HEK293T (cell line): ENCODE results near the gene RAPGEF3.

Experiments used
- CTCF ChIA-PET: fragments of 350-600 bp; formaldehyde crosslinking; extraction: SDS; loops from one replicate; lab custom pipeline; 2021; ENCODE audit warnings: antibody characterized with exemption, inconsistent platforms; lab: Yijun Ruan, JAX
- POLR2A ChIA-PET: fragments of 350-600 bp; formaldehyde crosslinking; extraction: SDS; loops from one replicate; lab custom pipeline; 2020; ENCODE audit warnings: antibody characterized with exemption, inconsistent platforms; lab: Yijun Ruan, JAX
- DNase-seq: peaks from one replicate; pipeline ENCODE4 v3.0.0; 2012; ENCODE audit warnings: mixed read lengths; ENCODE audit errors: extremely low spot score
- ARNT ChIP-seq: fragments of 450-650 bp; IDR thresholded peaks from 2 replicates; pipeline ENCODE4 v1.6.1; 2017; ENCODE audit warnings: mild to moderate bottlenecking
- BHLHE40 ChIP-seq: fragments of 450-650 bp; IDR thresholded peaks from 2 replicates; pipeline ENCODE4 v1.6.1; 2016; ENCODE audit warnings: mild to moderate bottlenecking, moderate library complexity, borderline replicate concordance
- CTBP1 ChIP-seq: fragments of 450-650 bp; IDR thresholded peaks from 2 replicates; pipeline ENCODE4 v1.6.1; 2016; ENCODE audit warnings: borderline replicate concordance
- ELF4 ChIP-seq: fragments of 450-650 bp; IDR thresholded peaks from 2 replicates; pipeline ENCODE4 v1.6.1; 2017; ENCODE audit warnings: antibody characterized with exemption
- FOXA1 ChIP-seq: fragments of 450-650 bp; IDR thresholded peaks from 2 replicates; pipeline ENCODE4 v1.6.1; 2016; ENCODE audit warnings: mild to moderate bottlenecking
- FOXK2 ChIP-seq: fragments of 450-650 bp; IDR thresholded peaks from 2 replicates; pipeline ENCODE4 v1.6.1; 2016; ENCODE audit warnings: mild to moderate bottlenecking
- FOXM1 ChIP-seq: fragments of 450-650 bp; IDR thresholded peaks from 2 replicates; pipeline ENCODE4 v1.6.1; 2017; ENCODE audit warnings: mild to moderate bottlenecking, borderline replicate concordance
- HDGF ChIP-seq: fragments of 450-650 bp; IDR thresholded peaks from 2 replicates; pipeline ENCODE4 v1.6.1; 2017; ENCODE audit warnings: antibody characterized with exemption, borderline replicate concordance
- L3MBTL2 ChIP-seq: fragments of 450-650 bp; conservative IDR thresholded peaks from 2 replicates; pipeline ENCODE4 v1.6.1; 2016; ENCODE audit warnings: mild to moderate bottlenecking
- NFRKB ChIP-seq: fragments of 450-650 bp; IDR thresholded peaks from 2 replicates; pipeline ENCODE4 v1.6.1; 2016; ENCODE audit warnings: mild to moderate bottlenecking, moderate library complexity
- PKNOX1 ChIP-seq: fragments of 450-650 bp; IDR thresholded peaks from 2 replicates; pipeline ENCODE4 v1.6.1; 2016
- SP1 ChIP-seq: fragments of 450-650 bp; IDR thresholded peaks from 2 replicates; pipeline ENCODE4 v1.6.1; 2017
- SUZ12 ChIP-seq: fragments of 450-650 bp; IDR thresholded peaks from 2 replicates; pipeline ENCODE4 v1.6.1; 2016; ENCODE audit warnings: mild to moderate bottlenecking
- TARDBP ChIP-seq: fragments of 450-650 bp; IDR thresholded peaks from 2 replicates; pipeline ENCODE4 v1.6.1; 2016
- ZNF384 ChIP-seq: fragments of 450-650 bp; IDR thresholded peaks from 2 replicates; pipeline ENCODE4 v1.6.1; 2016

The RAPGEF3 gene

GRCh38 chr12:47689215-47689614 lies 69.5 kb downstream of the RAPGEF3 start:
- no peak for DNase-seq
- ChIA-PET POLR2A (no interaction called here), CTCF (no interaction called here)

GRCh38 chr12:47687636-47688035 lies 71.0 kb downstream of the RAPGEF3 start:
- CTCF ChIA-PET = no interaction called here
- TF ChIP-seq TARDBP = no peak
- TF ChIP-seq HDGF = no peak
- no peak for TF ChIP-seq SP1
- TF ChIP-seq ZNF384 = no peak
- DNase-seq = no peak
- POLR2A ChIA-PET = no interaction called here

More at GRCh38 chr12:47689215-47689614, 69.5 kb downstream of the RAPGEF3 start:
- TF ChIP-seq FOXK2 (no peak), PKNOX1 (no peak), ARNT (no peak), BHLHE40 (no peak), TARDBP (no peak), CTBP1 (no peak)

GRCh38 chr12:47686645-47687240 lies 71.9 kb downstream of the RAPGEF3 start:
- TF ChIP-seq PKNOX1 (no peak), SUZ12 (no peak), BHLHE40 (no peak), TARDBP (no peak), NFRKB (no peak), L3MBTL2 (no peak), ARNT (no peak), FOXA1 (no peak), SP1 (no peak), ZNF384 (no peak), HDGF (no peak), ELF4 (no peak), FOXM1 (no peak)
- CTCF ChIA-PET = interaction anchor here (0.6 to 1.4 kb wide), 5 partner anchors 18 to 661 kb away, joined by 3 read pairs; partner anchors contain the start of gene ENDOU
- POLR2A ChIA-PET = interaction anchor here (1.0 kb wide), 1 partner anchor 19 kb away, joined by 3 read pairs; the partner anchor contains the start of gene RPAP3
- DNase-seq = peak; percentile 36
